GM19025 (cell line): ENCODE data around the gene KLHL42.
"Not testable (repeated sequence)": the region's sequence is repeated elsewhere in the genome, so short reads cannot be mapped to it uniquely, and the experiment has no call there.

ENCODE experiments used
- ATAC-seq: cut with Tn5 transposase; IDR thresholded peaks from one replicate; pipeline ENCODE4 v1.9.1; 2021; ENCODE audit warnings: mild to moderate bottlenecking, low read depth, moderate library complexity; ENCODE audit not compliant: unreplicated experiment

The KLHL42 gene

DNA sequence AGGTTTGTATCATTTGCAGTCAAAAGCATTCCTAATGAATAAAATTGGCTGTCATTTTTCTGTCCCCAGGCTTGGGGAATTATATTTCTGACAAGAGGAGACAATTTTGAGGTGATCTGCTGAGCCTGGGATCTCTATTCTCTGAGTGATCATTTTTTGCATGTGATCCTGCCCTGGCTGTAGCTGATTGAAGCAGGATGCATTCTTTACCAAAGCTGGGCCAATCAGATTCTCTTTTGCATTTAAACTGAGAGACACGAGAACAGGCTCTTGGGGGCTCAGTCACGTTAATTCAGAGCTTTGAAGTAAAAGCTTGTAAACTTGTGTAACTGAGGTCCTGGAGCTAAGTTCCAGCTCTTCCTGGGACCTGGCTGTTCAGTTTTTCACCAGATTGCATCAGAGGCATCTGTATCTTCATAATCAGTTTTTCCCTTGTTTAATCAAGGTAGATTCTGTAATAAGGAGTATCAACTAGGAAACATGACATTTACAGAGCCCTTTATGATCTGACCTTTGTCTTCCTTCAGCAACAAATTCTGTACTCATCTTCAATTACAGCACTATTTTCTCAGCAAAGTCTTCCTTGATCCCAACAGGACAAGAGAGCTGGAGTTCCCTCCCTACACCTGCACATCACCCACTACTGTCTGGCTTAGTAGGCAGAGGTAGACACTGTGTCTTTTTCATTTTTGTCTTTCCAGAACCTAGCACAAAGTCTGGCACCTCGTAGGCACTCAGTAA, 35.0 kb downstream of the KLHL42 start:
- ATAC-seq, result no peak

DNA sequence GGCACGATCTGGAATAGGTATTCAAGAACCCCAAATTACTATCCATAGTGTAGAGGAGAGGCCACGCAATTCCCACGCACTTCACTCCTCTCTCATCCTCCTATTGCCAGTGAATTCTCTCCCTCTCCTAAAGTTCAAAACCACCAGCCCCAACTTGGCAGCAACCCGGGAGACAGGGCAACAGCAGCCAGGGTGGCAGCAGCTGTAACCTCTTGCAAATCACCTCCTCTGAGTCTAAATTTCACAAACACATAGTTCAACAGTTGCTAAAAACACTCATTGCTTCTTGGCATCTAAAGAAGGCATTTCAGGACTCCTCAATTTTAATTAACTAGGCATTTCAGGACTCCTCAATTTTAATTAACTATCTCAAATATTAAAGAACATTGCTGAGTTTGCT, 37.7 kb downstream of the KLHL42 start:
- no peak for ATAC-seq

DNA sequence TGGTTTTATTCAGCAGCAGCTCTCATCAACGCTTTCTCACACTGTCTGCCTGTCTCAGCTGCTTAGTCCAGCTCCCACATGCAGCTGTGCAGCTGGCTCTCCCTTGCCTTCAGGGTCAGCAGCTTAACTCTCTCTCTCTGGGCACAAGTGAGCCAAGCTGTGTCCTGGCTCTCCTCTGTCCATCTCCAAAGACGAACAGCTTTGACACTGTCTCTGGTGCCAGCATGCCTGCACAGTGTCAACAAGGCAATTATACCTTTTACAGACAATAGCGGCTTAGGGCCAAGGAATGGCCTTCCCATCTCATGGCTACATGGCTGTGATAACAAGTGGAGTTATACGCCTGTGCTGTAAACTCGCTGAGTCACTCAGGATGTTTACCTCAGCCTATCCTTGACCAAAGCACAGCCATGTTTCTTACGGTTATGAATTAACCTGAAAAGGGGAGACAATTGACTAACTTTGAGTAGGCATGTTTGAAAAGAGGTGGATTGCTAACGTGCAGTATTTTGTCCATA, 38.4 kb downstream of the KLHL42 start:
- no peak for ATAC-seq

DNA sequence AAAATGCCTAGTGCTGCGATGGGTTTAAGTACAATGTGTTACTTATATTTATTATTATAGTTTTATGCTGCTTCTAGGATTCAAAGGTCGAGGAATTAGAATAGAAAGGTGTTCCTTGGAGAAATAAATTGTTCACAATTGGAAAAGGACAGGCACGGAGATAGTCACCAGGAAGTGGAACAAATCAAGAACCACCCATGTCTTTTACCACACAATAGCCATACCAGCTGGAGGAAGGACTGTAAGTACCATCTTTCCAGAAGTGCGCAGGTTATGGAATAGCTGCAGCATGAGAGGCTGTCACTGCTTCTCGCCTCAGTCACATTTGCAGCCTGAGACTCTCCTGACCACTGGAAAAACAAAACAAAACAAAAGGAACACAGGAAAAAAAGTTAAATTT, 40.5 kb downstream of the KLHL42 start:
- ATAC-seq, result no peak

DNA sequence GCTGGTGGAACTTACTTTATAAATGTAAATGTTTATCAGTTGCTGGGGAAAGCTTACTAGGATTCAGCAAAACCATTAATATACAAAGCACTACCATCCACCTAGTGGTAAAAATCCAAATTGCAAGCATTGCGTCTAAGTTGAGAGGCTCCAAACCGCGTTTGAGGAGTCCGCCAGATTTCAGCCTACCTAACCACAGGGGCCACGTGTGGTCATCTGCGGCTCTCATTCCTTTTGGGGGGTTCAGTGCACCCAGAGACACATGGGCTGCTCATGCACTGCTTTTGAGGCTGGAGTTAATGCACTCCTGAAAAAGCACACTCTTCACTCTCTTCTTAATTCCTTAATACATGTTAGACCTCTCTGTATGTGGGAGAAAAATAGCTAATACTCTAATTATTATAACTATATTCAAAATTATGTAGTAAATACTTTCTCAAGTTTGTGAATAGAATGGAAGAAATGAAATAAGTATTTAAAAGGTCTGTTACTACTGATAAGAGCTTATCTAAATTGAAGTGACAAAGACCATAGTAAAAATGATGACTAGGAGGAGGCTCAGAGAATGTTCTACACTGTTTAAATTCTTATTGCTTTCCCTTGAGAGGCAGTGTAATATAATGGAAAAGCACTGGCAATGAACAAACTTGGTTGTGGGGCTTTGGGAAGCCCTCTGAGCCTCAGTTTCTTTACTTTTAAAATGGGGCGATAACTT, 41.4 kb downstream of the KLHL42 start:
- ATAC-seq, result no peak

DNA sequence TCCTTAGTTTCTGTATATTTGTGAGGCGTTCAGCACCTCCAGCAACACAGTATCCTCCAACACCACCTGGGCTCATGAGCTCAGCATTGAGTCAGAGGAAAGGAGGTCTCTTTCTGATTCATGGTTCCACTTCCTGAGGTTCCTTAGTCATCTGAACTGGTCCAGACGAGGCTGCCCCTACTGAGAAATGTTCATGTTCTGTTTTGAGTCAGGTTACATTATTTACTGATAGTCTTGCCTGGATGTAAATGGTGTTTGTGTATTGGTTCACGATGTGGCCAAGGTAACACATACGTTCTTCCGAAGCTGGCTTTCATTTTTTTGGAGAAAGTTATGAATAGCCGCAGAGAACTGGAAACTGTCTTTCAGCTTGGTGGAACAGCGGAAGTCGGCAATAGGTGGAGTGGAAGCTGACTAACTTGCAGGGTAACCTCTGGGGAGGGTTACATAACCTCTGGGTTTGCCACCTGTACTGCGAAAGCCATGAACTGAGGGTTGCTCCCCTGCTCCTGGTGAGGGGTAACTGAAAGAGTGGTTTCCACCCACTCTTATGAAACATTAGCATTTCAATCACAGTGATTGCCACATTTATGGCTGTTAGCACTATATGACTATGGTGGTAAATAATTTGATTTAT, 42.2 kb downstream of the KLHL42 start:
- ATAC-seq, result peak; percentile 65

DNA sequence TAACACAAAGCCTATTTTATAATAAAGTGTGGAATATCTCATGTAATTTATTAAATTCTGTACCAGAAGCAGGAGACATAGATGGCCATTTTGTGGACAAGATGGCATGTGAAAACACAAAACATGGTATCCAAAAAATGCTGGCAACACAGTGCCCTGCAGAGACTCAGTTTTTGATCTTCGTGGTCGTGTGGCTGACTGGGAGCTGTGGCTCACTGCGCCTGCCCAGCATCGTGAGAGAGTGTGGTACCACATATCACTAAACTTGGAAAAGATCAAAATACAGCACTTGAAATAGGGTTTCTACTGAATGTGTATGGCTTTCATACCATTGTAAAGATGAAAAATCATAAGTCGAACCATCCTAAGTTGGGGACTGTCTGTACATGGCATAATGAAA, 43.0 kb downstream of the KLHL42 start:
- no peak for ATAC-seq

DNA sequence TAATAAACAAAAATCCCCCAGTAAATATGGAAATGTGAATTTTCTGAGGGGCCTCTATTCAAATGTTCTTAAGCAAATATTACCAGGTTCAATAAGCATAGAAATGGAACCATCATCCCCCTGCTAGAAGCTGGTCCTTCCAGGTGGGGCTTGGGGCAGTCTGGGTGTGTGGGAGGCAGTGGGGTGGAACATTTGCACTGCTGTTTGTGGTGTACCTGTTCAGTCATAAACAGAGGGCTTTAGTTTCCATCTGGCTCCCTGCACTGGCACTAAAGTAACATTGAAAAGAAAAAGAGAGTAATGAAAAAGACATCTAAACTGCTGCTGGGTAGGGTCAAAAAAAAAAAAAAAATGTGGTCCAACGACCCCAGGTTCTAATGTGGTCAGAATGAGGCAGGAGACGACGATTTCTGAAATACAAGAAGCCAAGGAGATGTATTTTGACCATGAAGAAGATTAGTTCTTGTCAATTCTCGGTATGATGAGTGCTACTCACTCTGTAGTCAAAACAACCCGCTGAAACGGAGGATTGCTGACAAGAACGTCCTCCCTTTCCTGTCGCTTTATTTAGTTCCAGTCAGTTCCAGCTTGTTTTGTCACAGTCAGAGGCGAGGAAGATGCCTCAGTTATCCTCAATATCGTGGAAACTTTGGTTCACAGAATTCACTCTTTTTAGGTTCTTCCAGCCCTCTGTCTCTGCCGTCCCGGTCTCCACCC, 44.3 kb downstream of the KLHL42 start:
- peak; percentile 50 for ATAC-seq

DNA sequence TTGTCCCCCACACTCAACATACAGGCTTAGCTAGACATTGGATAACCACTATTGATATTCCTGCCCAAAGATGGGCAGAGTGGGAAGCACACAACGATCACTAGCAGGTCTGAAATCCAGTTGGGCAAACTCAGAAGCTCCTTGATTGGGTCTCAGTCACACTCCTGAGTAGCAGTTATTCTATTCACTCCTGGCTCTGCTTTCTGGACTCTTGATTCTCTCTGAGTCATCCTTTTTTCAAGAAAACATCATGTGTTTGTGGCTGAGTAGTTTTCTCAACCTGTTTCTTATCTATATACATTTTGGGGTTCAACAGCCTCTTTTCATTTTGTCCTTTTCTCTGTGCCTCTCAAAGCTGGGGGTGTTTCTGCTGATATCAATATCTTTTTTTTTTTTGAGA, 46.0 kb downstream of the KLHL42 start:
- no peak for ATAC-seq

DNA sequence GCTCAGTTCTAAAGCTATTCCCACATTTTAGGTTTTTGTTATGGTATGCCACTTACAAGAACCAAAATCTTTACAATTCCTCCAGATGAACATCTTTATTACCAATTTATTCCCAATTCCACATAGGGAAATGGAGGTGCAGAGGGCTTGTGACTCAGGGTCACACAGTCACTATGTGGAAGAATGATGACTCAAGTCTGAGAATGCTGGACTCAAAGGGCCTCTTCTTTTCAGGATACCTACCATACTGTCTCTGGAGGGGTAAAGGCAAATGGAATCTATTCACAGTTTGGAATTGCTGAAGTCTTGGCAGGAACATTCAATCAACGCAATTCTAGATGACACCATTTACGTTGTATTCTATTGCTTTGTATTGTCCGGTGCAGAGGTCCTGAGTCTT, 48.2 kb downstream of the KLHL42 start:
- no peak for ATAC-seq

DNA sequence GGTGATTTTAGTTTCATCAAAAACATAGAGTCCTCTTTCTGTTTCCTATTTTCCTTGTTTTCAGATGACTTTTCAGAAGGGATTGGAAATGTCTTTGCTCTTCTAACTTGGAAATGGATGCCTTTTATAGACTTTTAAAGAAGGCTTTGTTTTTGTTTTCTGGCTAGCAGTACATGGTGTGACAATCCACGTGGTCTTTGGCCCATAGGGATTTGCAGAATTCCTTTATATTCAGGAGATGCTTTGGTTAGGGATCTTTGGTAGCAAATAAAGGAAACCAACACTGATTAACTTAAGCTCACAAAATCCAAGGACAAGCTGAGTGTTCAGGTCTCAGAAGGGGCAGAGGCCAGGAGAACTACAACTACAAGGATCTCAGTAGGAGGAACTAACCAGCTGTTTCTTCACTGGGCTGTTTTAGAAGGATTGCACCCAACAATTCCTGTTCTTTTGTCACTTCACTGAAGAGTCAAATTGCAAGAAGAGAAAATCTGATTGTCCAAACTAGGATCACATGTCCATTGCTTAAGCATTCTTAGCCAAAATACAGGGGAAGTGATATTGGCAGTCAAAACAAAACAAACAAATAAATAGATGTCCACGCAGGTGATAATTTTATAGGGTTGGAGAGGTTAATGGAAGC, 58.6 kb downstream of the KLHL42 start:
- ATAC-seq, result no peak

DNA sequence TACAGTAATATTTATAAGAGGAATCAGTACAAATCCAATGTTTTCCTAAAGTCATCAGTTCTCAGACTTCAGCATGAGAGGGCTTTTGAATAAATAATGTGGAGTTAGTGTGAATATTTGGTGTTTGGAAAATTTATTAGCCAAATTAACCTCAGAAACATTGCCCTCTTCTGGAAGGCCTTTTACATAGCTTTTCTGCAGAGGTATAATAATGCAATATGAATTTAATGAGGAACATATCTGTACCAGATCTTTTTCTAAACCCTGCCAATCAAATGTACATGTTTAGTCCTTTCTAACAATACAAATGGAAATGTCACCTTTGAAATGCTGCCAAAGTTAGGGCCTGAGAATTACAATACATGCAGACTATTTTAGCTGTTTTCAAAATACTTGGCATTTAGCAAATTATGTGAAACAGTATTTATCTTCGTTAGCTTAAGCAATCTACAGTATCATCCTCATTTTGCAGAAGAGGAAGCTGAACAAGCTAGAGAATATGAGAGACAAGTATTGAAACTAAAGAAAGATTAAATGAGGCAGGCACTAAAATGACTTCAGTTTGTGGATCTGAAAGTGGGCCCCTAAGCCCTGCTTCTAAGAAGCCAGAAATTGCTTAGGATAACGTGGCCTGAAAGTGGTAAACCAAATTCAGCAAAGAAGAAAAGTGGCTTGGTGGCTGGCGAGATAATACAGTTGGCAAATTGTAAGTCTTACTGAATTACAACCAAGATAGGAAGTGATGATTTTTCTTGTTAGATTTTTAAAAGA, 60.4 kb downstream of the KLHL42 start:
- no peak for ATAC-seq

DNA sequence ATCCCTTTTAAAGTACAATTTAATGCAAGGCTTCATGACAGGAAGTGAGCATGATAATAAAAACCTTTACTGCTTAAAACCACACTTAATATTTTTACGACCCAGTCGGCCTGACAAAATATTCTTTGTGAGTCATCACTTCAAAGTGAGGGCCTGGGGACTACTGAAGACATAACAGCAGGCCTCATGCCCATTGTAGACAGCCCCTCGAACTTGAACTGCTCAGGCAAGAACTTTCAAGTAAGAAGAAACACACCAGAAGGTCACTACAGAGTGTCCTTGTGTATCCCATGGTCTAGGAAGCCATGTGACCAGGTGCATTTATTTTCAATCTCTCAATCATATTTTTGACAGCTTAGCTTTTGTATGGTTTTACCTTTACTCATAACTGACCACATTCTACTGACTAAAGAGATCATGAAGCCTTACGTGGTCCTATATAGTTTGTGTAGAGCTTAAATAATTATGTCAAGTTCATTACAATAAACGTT, 61.4 kb downstream of the KLHL42 start:
- ATAC-seq, result no peak

DNA sequence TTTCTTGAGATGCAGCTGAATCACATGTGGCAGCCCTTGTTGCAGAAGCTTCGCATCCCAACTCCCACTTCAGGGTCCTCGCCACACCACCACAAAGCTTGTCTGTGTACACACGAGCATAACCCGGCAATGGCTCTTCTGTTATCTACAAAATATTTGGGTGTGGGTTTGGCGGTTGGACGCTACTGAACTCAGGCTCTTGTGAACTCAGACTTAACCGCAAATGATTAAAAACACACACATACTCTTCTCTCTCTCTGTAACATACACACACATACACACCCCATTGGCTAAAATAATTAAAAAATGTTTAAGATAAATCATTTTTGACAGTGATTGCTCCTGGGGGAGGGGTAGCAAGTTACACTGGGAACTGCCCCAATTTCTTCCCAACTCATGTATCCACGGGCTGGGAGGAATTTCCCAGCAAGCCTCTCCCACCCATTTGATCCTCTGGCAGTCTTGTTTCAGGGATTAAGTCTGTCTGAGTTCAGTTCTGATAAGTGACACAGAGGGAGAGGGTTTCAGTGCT, 63.7 kb downstream of the KLHL42 start:
- ATAC-seq, result no peak

DNA sequence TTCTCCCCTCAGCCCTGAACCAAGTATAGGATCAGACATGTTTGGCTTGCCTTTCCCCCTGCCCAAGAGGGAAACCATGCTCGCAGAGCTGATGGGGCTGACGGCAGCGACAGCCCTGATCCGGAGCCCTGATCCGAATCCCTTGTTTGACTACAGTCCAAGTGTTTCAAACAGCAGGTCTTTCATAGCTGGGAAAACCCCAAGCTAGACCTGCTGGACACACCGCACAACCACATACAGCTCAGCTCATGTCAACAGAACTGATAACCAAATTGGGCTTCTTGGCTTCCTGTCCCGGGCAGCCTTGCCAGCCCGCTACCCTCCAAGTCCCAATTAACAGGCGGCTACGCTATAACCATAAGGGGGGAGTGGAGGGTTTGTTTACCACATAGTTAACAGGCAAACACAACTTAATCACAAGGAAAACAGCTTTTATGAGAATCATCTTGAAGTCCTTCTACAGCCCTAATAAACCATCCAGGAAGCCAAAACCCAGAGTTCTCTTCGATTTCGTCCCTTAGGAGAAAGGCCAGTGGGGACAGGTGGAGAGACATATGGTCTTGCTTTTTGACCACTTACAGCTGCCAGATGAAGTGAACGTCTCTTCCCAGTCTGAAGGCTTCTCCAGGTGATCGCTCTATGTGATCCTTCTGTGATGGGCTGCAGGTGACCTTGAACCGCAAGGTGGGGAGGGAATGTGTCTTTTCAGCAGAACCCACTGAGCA, 64.5 kb downstream of the KLHL42 start:
- no peak for ATAC-seq

DNA sequence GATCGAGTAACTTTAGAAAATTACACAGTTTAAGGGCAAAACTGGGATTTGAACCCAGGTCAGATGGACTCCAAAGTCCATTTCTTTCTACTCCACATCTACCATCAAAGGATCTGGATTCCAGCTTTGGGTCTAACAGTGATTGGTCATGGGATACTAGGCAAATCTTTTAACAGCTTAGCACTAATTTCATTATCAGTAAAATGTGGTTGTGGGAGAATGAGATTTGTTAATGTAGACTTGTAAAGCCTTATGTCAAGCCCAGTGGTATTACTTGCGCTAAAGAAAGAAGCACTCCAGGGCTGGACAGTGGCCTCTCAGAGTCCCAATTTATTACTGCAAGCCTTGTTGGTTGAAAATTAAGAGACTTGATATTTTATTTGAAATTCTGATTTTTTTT, 65.2 kb downstream of the KLHL42 start:
- no peak for ATAC-seq

DNA sequence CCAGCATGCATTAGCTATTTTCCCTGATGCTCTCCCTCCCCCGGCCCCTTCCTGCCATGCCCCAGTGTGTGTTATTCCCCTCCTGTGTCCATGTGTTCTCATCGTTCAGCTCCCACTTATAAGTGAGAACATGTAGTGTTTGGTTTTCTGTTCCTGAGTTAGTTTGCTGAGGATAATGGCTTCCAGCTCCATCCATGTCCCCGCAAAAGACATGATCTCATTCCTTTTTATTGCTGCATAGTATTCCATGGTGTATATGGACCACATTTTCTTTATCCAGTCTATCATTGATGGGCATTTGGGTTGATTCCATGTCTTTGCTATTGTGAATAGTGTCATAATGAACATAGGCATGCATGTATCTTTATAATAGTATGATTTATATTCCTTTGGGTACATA, 65.7 kb downstream of the KLHL42 start:
- not testable (repeated sequence) for ATAC-seq

DNA sequence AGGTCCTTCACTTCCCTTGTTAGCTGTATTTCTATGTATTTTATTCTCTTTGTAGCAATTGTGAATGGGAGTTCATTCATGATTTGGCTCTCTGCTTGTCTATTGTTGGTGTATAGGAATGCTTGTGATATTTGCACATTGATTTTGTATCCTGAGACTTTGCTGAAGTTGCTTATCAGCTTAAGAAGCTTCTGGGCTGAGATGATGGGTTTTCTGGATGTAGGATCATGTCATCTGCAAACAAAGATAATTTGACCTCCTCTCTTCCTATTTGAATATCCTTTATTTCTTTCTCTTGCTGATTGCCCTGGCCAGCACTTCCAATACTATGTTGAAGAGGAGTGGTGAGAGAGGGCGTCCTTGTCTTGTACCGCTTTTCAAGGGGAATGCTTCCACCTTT, 67.3 kb downstream of the KLHL42 start:
- not testable (repeated sequence) for ATAC-seq

DNA sequence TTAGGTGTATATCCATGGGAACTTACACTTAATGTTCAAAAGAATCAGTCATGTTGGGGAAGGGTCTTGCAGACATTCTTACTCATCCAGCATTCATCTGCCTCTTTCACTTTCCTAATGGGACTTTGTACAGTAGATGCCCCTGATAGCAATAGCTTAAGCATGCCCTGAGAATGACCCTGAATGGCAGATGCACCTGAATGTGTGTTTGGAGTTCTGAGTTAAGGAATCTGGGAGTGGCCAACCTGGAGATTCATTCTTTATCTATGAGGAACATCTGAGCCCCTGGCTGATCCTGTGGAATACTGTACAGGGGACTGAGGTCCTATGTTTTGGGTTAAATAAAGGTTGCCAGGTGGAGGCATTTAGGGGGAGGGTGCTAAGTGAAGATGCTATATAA, 71.3 kb downstream of the KLHL42 start:
- no peak for ATAC-seq
